Endothelial cell of umbilical vein (primary cell): Measurements from ENCODE around the gene ZBTB33. TPM values are rescaled to one million over a fixed set of nuclear protein-coding genes. Genes with fewer than 3 reads are reported as not detected.

Experiments
- BruUV-seq: library from RNA; stranded (reverse); fragments of 400-500 nt; replicated peaks from 2 replicates; lab custom pipeline; 2021; lab: Mats Ljungman, UMichigan
- CTCF ChIA-PET: fragments of 300-600, 350-600 bp; sonication (Branson Sonifier 250); formaldehyde crosslinking; loops from one replicate; lab custom pipeline; 2021; ENCODE audit warnings: antibody characterized with exemption, inconsistent platforms; lab: Charles Lee
- POLR2A ChIA-PET: fragments of 300-600, 350-600 bp; sonication (Branson Sonifier 250); formaldehyde crosslinking; loops from one replicate; lab custom pipeline; 2021; ENCODE audit warnings: antibody characterized with exemption, inconsistent platforms; lab: Charles Lee
- DNase-seq: peaks from one replicate; pipeline ENCODE4 v3.0.0-alpha.2; 2011; ENCODE audit warnings: low read depth, low spot score
- FAIRE-seq: peaks from 2 replicates; lab custom pipeline; 2011; peaks lifted over from hg19 to GRCh38; lab: Jason Lieb, UNC
- H2AFZ ChIP-seq: 2 replicates; pipeline ENCODE4 v1.6.0; 2012; ENCODE audit warnings: low read depth, low read length, control low read depth, inconsistent platforms
- H3K27ac ChIP-seq: 2 replicates; pipeline ENCODE4 v1.5.1; 2011; ENCODE audit warnings: low read depth, mild to moderate bottlenecking, control low read depth, low read length, moderate library complexity; ENCODE audit not compliant: insufficient read depth
- H3K27me3 ChIP-seq, 2 experiments: 2 replicates each; pipeline versions ENCODE4 v1.6.0 to v1.6.1; 2011; ENCODE audit warnings: low read length in 2 of 2, mixed read lengths in 1 of 2; ENCODE audit not compliant: control insufficient read depth in 2 of 2, insufficient read depth in 2 of 2
- H3K36me3 ChIP-seq, 2 experiments: 2 replicates in 1 of 2; 3 replicates in 1 of 2; pipeline ENCODE4 v1.5.1; 2011; ENCODE audit warnings: low read length in 2 of 2, mild to moderate bottlenecking in 1 of 2, moderate library complexity in 1 of 2; ENCODE audit not compliant: control insufficient read depth in 2 of 2, insufficient read depth in 2 of 2; ENCODE audit errors: extremely low read depth in 1 of 2
- H3K4me1 ChIP-seq: 3 replicates; pipeline ENCODE4 v1.5.1; 2011; ENCODE audit warnings: mild to moderate bottlenecking, low read length; ENCODE audit not compliant: control insufficient read depth, insufficient read depth; ENCODE audit errors: extremely low read depth
- H3K4me2 ChIP-seq: 2 replicates; pipeline ENCODE4 v1.6.1; 2011; ENCODE audit warnings: low read length, control low read depth, mixed read lengths; ENCODE audit not compliant: insufficient read depth
- H3K4me3 ChIP-seq, 3 experiments: fragments of 200-600 bp in 1 of 3; sonication (generic), shearing (Covaris generic) in 1 of 3; replicated peaks in 1 of 3; 2 replicates each; pipeline ENCODE4 v1.5.1; 2011 to 2016; ENCODE audit warnings: control low read depth in 3 of 3, low read length in 3 of 3, mild to moderate bottlenecking in 2 of 3, inconsistent platforms in 1 of 3, low read depth in 1 of 3, moderate library complexity in 1 of 3; ENCODE audit not compliant: insufficient read depth in 1 of 3
- H3K79me2 ChIP-seq: 2 replicates; pipeline ENCODE4 v1.6.0; 2012; ENCODE audit warnings: low read length, inconsistent platforms; ENCODE audit not compliant: control insufficient read depth, insufficient read depth
- H3K9ac ChIP-seq: replicated peaks from 2 replicates; pipeline ENCODE3; 2011; ENCODE audit warnings: low read length, control low read depth; ENCODE audit not compliant: insufficient read depth; ENCODE audit errors: extremely low read depth
- H3K9me1 ChIP-seq: replicated peaks from 3 replicates; pipeline ENCODE4 v1.6.0; 2011; ENCODE audit warnings: mild to moderate bottlenecking, low read length; ENCODE audit not compliant: control insufficient read depth, insufficient read depth; ENCODE audit errors: extremely low read depth
- H3K9me3 ChIP-seq: replicated peaks from 2 replicates; pipeline ENCODE4 v1.5.1; 2012; ENCODE audit warnings: low read length, inconsistent platforms; ENCODE audit not compliant: control insufficient read depth, insufficient read depth
- H4K20me1 ChIP-seq: replicated peaks from 2 replicates; pipeline ENCODE3; 2011; ENCODE audit warnings: mild to moderate bottlenecking, low read length; ENCODE audit not compliant: control insufficient read depth, insufficient read depth; ENCODE audit errors: extremely low read depth
- EZH2 ChIP-seq: IDR thresholded peaks from 2 replicates; pipeline ENCODE4 v1.6.1; 2012; ENCODE audit warnings: borderline replicate concordance, low read depth, mild to moderate bottlenecking, moderate library complexity, low read length, inconsistent platforms; ENCODE audit not compliant: severe bottlenecking
- FOS ChIP-seq: IDR thresholded peaks from 2 replicates; pipeline ENCODE4 v1.6.1; 2011; ENCODE audit warnings: mild to moderate bottlenecking, low read length, moderate library complexity, borderline replicate concordance; ENCODE audit not compliant: insufficient read depth
- GATA2 ChIP-seq: IDR thresholded peaks from 2 replicates; pipeline ENCODE4 v1.7.0; 2011; ENCODE audit warnings: low read depth, mild to moderate bottlenecking, moderate library complexity, mixed read lengths, low read length; ENCODE audit not compliant: insufficient read length, insufficient read depth
- JUN ChIP-seq: IDR thresholded peaks from 2 replicates; pipeline ENCODE4 v1.6.1; 2011; ENCODE audit warnings: borderline replicate concordance, low read depth; ENCODE audit not compliant: insufficient read length, insufficient read depth
- MYC ChIP-seq: IDR thresholded peaks from one replicate; pipeline ENCODE4 v1.6.1; 2011; ENCODE audit warnings: mild to moderate bottlenecking, low read depth, low read length
- POLR2A ChIP-seq: IDR thresholded peaks from 2 replicates; pipeline ENCODE4 v1.6.1; 2012; ENCODE audit warnings: low read depth, mild to moderate bottlenecking, control low read depth, low read length
- POLR2AphosphoS5 ChIP-seq: IDR thresholded peaks from 2 replicates; pipeline ENCODE4 v1.6.1; 2012; ENCODE audit warnings: low read depth, mild to moderate bottlenecking, control low read depth, low read length, moderate library complexity; ENCODE audit not compliant: insufficient read depth
- dilution Hi-C: fragments of 300-500 bp; cut with MboI; formaldehyde crosslinking; loops from one replicate; pipeline ENCODE4 v1.15.0; 2019; ENCODE audit warnings: low sequenced_read_pairs; ENCODE audit not compliant: extremely low pct_ligation_motif_present
- intact Hi-C: fragments of 100-400 bp; cut with micrococcal nuclease; formaldehyde crosslinking; loops from one replicate; pipeline ENCODE4 v1.10.0; 2022
- polyA plus RNA-seq, 4 experiments: library from polyadenylated mRNA; depleted of rRNA in 3 of 4; stranded (reverse) in 3 of 4; unstranded in 1 of 4; fragments of >200 nt; gene quantifications; 2 replicates each; pipeline versions ENCODE4 v1.2.1 to v1.2.3, GENCODE V29; 2011 to 2012; ENCODE audit warnings: missing spikeins in 1 of 4
- total RNA-seq: library from RNA; stranded (reverse); gene quantifications from 2 replicates; pipeline ENCODE4 v1.2.3, GENCODE V29; 2021
- TF ChIP-seq, protein P1 (sequence below), 2 donors: IDR thresholded peaks; 1 replicate in 1 of 2; 2 replicates in 1 of 2; pipeline ENCODE4 v1.5.1; 2011; ENCODE audit warnings: low read length in 2 of 2, mild to moderate bottlenecking in 2 of 2, moderate library complexity in 2 of 2, control low read depth in 1 of 2, inconsistent platforms in 1 of 2, low read depth in 1 of 2; ENCODE audit not compliant: insufficient read depth in 1 of 2; ENCODE audit errors: extremely low read depth in 1 of 2
- TF ChIP-seq, protein P2 (sequence below): IDR thresholded peaks from 2 replicates; pipeline ENCODE4 v1.6.1; 2011; ENCODE audit not compliant: insufficient read depth, insufficient read length

The ZBTB33 gene
- total and polyA plus RNA-seq, 2 donors (not counting 3 experiments of a cell fraction or from before 2014, with no cell fraction given), result 3.7 to 16.3 TPM

DNA sequence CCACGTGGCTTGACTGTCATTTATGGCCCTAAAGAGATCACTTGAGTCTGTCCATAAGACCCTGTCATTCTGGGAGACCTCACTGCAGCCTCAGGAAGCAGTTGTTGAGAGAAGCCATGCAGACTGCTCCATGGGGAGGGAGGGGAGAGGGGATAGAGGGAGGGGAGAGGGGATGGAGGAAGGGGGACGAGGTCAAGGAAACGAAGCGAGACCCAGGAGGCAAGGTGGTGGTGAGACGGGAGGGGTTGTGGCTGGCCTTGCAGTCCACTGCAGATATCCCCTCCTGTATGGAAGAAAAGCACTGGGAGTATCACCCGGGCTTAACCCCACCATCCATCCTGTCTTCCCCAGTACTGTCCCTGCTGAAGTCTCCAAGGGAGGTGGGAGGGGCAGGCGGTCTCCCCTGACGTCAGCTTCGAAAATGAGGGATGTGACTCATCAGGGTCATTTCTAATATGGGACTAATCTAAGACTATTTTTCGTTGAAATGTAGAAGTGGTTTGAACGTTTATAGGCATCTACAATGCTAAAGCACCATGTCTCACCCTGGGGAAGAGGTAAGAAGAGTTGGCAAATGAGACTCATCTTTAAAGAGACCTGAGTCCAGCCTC lies 55.0 kb downstream of the ZBTB33 start:
- Histone ChIP-seq H3K27me3 (peaks cover 29 to 32% of the 10 kb centered on the region in 2 experiments), H3K9me1 (no peaks in the 10 kb centered on the region), H3K36me3 (no peaks in the 10 kb centered on the region), H3K9ac (no peak overlapping the region), H2AFZ (no peak overlapping the region), H3K27ac (no peak overlapping the region), H3K4me2 (no peak overlapping the region), H3K79me2 (no peaks in the 10 kb centered on the region), H3K9me3 (no peaks in the 10 kb centered on the region), H3K4me3 (no peak overlapping the region), H4K20me1 (no peaks in the 10 kb centered on the region), H3K4me1 (no peaks in the 10 kb centered on the region)
- ChIA-PET POLR2A (no interaction called here), CTCF (no interaction called here)
- BruUV-seq, result no TSS peak
- DNase-seq (no peak), FAIRE-seq (no peak)
- dilution Hi-C loops (no loop called here), intact Hi-C loops (no loop called here)
- TF ChIP-seq JUN, result no peak
- TF ChIP-seq EZH2, result no peak

DNA sequence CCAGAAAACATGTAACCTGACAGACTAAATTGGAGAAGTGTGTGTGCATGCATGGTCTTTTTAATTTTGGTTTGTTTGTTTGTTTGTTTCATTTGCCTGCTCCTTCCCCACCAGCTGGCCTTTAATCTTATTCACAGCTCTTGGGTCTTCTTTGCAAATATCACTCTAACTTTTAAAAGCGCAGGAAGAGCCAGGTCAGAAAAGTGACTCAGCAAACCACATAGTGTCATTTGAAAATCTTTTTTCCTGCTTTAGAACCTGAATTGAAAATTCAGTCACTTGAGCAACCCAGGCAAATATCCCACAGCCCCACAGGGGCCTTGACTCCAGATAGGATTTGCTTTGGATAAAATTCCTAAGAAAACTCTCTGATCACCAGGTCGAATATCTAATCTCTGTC lies 56.0 kb downstream of the ZBTB33 start:
- H3K4me1 ChIP-seq, result no peaks in the 10 kb centered on the region
- H3K9me1 ChIP-seq, result no peaks in the 10 kb centered on the region
- dilution Hi-C loops (no loop called here), intact Hi-C loops (no loop called here)
- H3K79me2 ChIP-seq, result no peaks in the 10 kb centered on the region
- no peaks in the 10 kb centered on the region for H3K9me3 ChIP-seq
- no peak overlapping the region for H3K4me3 ChIP-seq
- CTCF ChIA-PET, result no interaction called here
- no TSS peak for BruUV-seq
- POLR2A ChIA-PET, result no interaction called here
- no peak overlapping the region for H2AFZ ChIP-seq
- no peak overlapping the region for H3K4me2 ChIP-seq
- H4K20me1 ChIP-seq, result no peaks in the 10 kb centered on the region
- DNase-seq (no peak), FAIRE-seq (no peak)
- H3K9ac ChIP-seq, result no peak overlapping the region
- no peak overlapping the region for H3K27ac ChIP-seq
- H3K36me3 ChIP-seq, result no peaks in the 10 kb centered on the region
- H3K27me3 ChIP-seq, result peaks cover 34 to 38% of the 10 kb centered on the region in 2 experiments
- TF ChIP-seq, protein P1, sequence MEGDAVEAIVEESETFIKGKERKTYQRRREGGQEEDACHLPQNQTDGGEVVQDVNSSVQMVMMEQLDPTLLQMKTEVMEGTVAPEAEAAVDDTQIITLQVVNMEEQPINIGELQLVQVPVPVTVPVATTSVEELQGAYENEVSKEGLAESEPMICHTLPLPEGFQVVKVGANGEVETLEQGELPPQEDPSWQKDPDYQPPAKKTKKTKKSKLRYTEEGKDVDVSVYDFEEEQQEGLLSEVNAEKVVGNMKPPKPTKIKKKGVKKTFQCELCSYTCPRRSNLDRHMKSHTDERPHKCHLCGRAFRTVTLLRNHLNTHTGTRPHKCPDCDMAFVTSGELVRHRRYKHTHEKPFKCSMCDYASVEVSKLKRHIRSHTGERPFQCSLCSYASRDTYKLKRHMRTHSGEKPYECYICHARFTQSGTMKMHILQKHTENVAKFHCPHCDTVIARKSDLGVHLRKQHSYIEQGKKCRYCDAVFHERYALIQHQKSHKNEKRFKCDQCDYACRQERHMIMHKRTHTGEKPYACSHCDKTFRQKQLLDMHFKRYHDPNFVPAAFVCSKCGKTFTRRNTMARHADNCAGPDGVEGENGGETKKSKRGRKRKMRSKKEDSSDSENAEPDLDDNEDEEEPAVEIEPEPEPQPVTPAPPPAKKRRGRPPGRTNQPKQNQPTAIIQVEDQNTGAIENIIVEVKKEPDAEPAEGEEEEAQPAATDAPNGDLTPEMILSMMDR (IDR thresholded peaks at IDR 0.05; ENCODE audit: extremely low read depth in 1 of 2, insufficient read depth in 1 of 2, low read depth in 1 of 2, low read length in 2 of 2), result no peak
- no peak for TF ChIP-seq EZH2
- TF ChIP-seq POLR2AphosphoS5, result no peak
- no peak for TF ChIP-seq POLR2A
- no peak for TF ChIP-seq JUN
- no peak for TF ChIP-seq MYC
- TF ChIP-seq GATA2, result no peak
- TF ChIP-seq, protein P2, sequence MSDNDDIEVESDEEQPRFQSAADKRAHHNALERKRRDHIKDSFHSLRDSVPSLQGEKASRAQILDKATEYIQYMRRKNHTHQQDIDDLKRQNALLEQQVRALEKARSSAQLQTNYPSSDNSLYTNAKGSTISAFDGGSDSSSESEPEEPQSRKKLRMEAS, result no peak
- TF ChIP-seq FOS, result no peak
